IMR-90 (cell line): ENCODE measurements around the gene NRIP2. TPM values are rescaled to one million over a fixed set of nuclear protein-coding genes. Genes with fewer than 3 reads are reported as not detected.

ENCODE experiments used
- ATAC-seq: fragments of 200-7000 bp; cut with Tn5 transposase; 2 replicates; pipeline ENCODE4 v1.9.1; 2020; ENCODE audit warnings: low read depth, mild to moderate bottlenecking, moderate library complexity
- BruUV-seq: library from RNA; stranded (reverse); fragments of 400-500 nt; replicated peaks from 2 replicates; lab custom pipeline; 2021; lab: Mats Ljungman, UMichigan
- CTCF ChIA-PET: fragments of 300-600 bp; formaldehyde crosslinking; extraction: SDS; loops from one replicate; lab custom pipeline; 2021; ENCODE audit warnings: antibody characterized with exemption; lab: Yijun Ruan, JAX
- POLR2A ChIA-PET: fragments of 300-600 bp; sonication (Branson Sonifier 250); formaldehyde crosslinking; loops from one replicate; lab custom pipeline; 2022; ENCODE audit warnings: antibody characterized with exemption; ENCODE audit not compliant: unreplicated experiment; lab: Charles Lee
- DNase-seq: peaks from one replicate; pipeline ENCODE4 v3.0.0; 2013
- H2AFZ ChIP-seq: replicated peaks from 2 replicates; pipeline ENCODE3; 2013; ENCODE audit warnings: low read length, mild to moderate bottlenecking; ENCODE audit not compliant: poor library complexity
- H2AK5ac ChIP-seq: 2 replicates; pipeline ENCODE4 v1.6.1; 2013; ENCODE audit warnings: low read depth, low read length, inconsistent platforms
- H2AK9ac ChIP-seq: replicated peaks from 2 replicates; pipeline ENCODE3; 2013; ENCODE audit warnings: mild to moderate bottlenecking, low read depth, low read length, moderate library complexity; ENCODE audit not compliant: poor library complexity
- H2BK120ac ChIP-seq: 2 replicates; pipeline ENCODE4 v1.6.1; 2013; ENCODE audit warnings: low read depth, low read length, inconsistent platforms
- H2BK15ac ChIP-seq: 3 replicates; pipeline ENCODE4 v1.6.1; 2013; ENCODE audit warnings: low read depth, low read length, inconsistent platforms
- H2BK20ac ChIP-seq: 2 replicates; pipeline ENCODE4 v1.6.1; 2013; ENCODE audit warnings: low read depth, mild to moderate bottlenecking, inconsistent platforms, low read length, moderate library complexity
- H2BK5ac ChIP-seq: 2 replicates; pipeline ENCODE4 v1.6.1; 2013; ENCODE audit warnings: mild to moderate bottlenecking, low read depth, low read length, inconsistent platforms; ENCODE audit not compliant: poor library complexity, severe bottlenecking
- H3K14ac ChIP-seq: replicated peaks from 2 replicates; pipeline ENCODE4 v1.6.1; 2013; ENCODE audit warnings: low read depth, low read length, inconsistent platforms
- H3K18ac ChIP-seq: 2 replicates; pipeline ENCODE4 v1.6.1; 2013; ENCODE audit warnings: low read depth, low read length, control low read depth
- H3K23ac ChIP-seq: 2 replicates; pipeline ENCODE4 v1.6.1; 2013; ENCODE audit warnings: low read depth, low read length, inconsistent platforms
- H3K27ac ChIP-seq: 2 replicates; pipeline ENCODE4 v1.5.1; 2013; ENCODE audit warnings: mild to moderate bottlenecking, control low read depth, low read length; ENCODE audit not compliant: insufficient read depth
- H3K27me3 ChIP-seq: 2 replicates; pipeline ENCODE4 v1.6.1; 2013; ENCODE audit warnings: low read length; ENCODE audit not compliant: control insufficient read depth, insufficient read depth
- H3K36me3 ChIP-seq: 2 replicates; pipeline ENCODE4 v1.6.1; 2013; ENCODE audit warnings: low read length, mixed read lengths; ENCODE audit not compliant: control insufficient read depth, insufficient read depth
- H3K4ac ChIP-seq: 2 replicates; pipeline ENCODE4 v1.6.1; 2013; ENCODE audit warnings: low read depth, low read length, inconsistent platforms
- H3K4me1 ChIP-seq: 2 replicates; pipeline ENCODE4 v1.6.1; 2013; ENCODE audit warnings: low read length, mixed read lengths; ENCODE audit not compliant: control insufficient read depth, insufficient read depth
- H3K4me2 ChIP-seq: 2 replicates; pipeline ENCODE4 v1.6.1; 2013; ENCODE audit warnings: low read depth, mild to moderate bottlenecking, control low read depth, low read length, moderate library complexity
- H3K4me3 ChIP-seq: 2 replicates; pipeline ENCODE4 v1.5.1; 2013; ENCODE audit warnings: low read depth, mild to moderate bottlenecking, control low read depth, low read length, moderate library complexity; ENCODE audit not compliant: insufficient read depth
- H3K56ac ChIP-seq: 2 replicates; pipeline ENCODE4 v1.6.1; 2013; ENCODE audit warnings: low read length, inconsistent platforms; ENCODE audit not compliant: insufficient read depth; ENCODE audit errors: extremely low read depth
- H3K79me1 ChIP-seq, 2 experiments: 2 replicates each; pipeline ENCODE4 v1.6.1; 2013; ENCODE audit warnings: low read length in 2 of 2, inconsistent platforms in 1 of 2, low read depth in 1 of 2
- H3K9ac ChIP-seq: 2 replicates; pipeline ENCODE4 v1.6.1; 2013; ENCODE audit warnings: low read depth, low read length, control low read depth
- H3K9me1 ChIP-seq: 2 replicates; pipeline ENCODE4 v1.6.1; 2013; ENCODE audit warnings: low read length, inconsistent platforms; ENCODE audit not compliant: insufficient read depth
- H3K9me3 ChIP-seq: 2 replicates; pipeline ENCODE4 v1.6.1; 2013; ENCODE audit warnings: low read length; ENCODE audit not compliant: control insufficient read depth, insufficient read depth
- H4K20me1 ChIP-seq: 2 replicates; pipeline ENCODE4 v1.6.1; 2013; ENCODE audit warnings: low read length, inconsistent platforms; ENCODE audit not compliant: insufficient read depth
- H4K5ac ChIP-seq: 2 replicates; pipeline ENCODE4 v1.6.1; 2013; ENCODE audit warnings: mild to moderate bottlenecking, low read depth, low read length, control low read depth
- H4K8ac ChIP-seq, 2 experiments: 2 replicates each; pipeline ENCODE4 v1.6.1; 2013; ENCODE audit warnings: low read depth in 2 of 2, low read length in 2 of 2, control low read depth in 1 of 2, inconsistent platforms in 1 of 2
- H4K91ac ChIP-seq: 2 replicates; pipeline ENCODE4 v1.6.1; 2013; ENCODE audit warnings: low read depth, low read length, inconsistent platforms; ENCODE audit not compliant: insufficient read depth
- BHLHE40 ChIP-seq: fragments of 150-350 bp; IDR thresholded peaks from 2 replicates; pipeline ENCODE4 v1.6.1; 2016; ENCODE audit warnings: mild to moderate bottlenecking, low read depth, low read length
- CEBPB ChIP-seq: IDR thresholded peaks from 2 replicates; pipeline ENCODE4 v1.6.1; 2012; ENCODE audit warnings: low read depth, low read length, improper control_type of control experiment
- CHD1 ChIP-seq: IDR thresholded peaks from 2 replicates; pipeline ENCODE4 v1.6.1; 2012; ENCODE audit warnings: low read depth, low read length, improper control_type of control experiment
- ELK1 ChIP-seq: fragments of 150-350 bp; IDR thresholded peaks from 2 replicates; pipeline ENCODE4 v1.6.1; 2016; ENCODE audit warnings: low read depth, mild to moderate bottlenecking, low read length, moderate library complexity, borderline replicate concordance
- FOS ChIP-seq: fragments of 150-350 bp; IDR thresholded peaks from 2 replicates; pipeline ENCODE4 v1.6.1; 2016; ENCODE audit warnings: low read depth, low read length
- MAFK ChIP-seq: IDR thresholded peaks from 2 replicates; pipeline ENCODE4 v1.6.1; 2012; ENCODE audit warnings: low read depth, low read length, improper control_type of control experiment
- MAZ ChIP-seq: IDR thresholded peaks from 2 replicates; pipeline ENCODE4 v1.6.1; 2012; ENCODE audit warnings: low read depth, mild to moderate bottlenecking, low read length, improper control_type of control experiment, moderate library complexity, borderline replicate concordance
- MXI1 ChIP-seq: IDR thresholded peaks from 2 replicates; pipeline ENCODE4 v1.6.1; 2012; ENCODE audit warnings: low read depth, mild to moderate bottlenecking, low read length, moderate library complexity, borderline replicate concordance
- NFE2L2 ChIP-seq: fragments of 150-350 bp; IDR thresholded peaks from 2 replicates; pipeline ENCODE4 v1.6.1; 2016; ENCODE audit warnings: low read depth, mild to moderate bottlenecking, low read length
- POLR2A ChIP-seq: IDR thresholded peaks from 2 replicates; pipeline ENCODE4 v1.6.1; 2012; ENCODE audit warnings: mild to moderate bottlenecking, low read depth, low read length
- RAD21 ChIP-seq: IDR thresholded peaks from 2 replicates; pipeline ENCODE4 v1.6.1; 2012; ENCODE audit warnings: low read length, improper control_type of control experiment
- RCOR1 ChIP-seq: IDR thresholded peaks from 2 replicates; pipeline ENCODE4 v1.6.1; 2012; ENCODE audit warnings: mild to moderate bottlenecking, low read length, improper control_type of control experiment; ENCODE audit not compliant: insufficient replicate concordance
- RFX5 ChIP-seq: IDR thresholded peaks from 2 replicates; pipeline ENCODE4 v1.8.0; 2012; ENCODE audit warnings: low read depth, mild to moderate bottlenecking, low read length, moderate library complexity
- SMC3 ChIP-seq: fragments of 150-350 bp; IDR thresholded peaks from 2 replicates; pipeline ENCODE4 v1.6.1; 2016; ENCODE audit warnings: low read depth, mild to moderate bottlenecking, antibody characterized with exemption, low read length, moderate library complexity
- WGBS, 2 experiments: methylation state at CpG; one replicate each; pipeline versions ENCODE4 v1.1.5 to v1.1.7; 2013; ENCODE audit warnings: missing lambda C conversion rate in 2 of 2; ENCODE audit not compliant: insufficient read length in 1 of 2; ENCODE audit errors: extremely low coverage in 2 of 2; 5-methylcytosine and 5-hydroxymethylcytosine counted together
- dilution Hi-C: fragments of 300-500 bp; cut with HindIII; formaldehyde crosslinking; loops from one replicate; pipeline ENCODE4 v1.14.3; 2018; ENCODE audit warnings: low sequenced_read_pairs; ENCODE audit not compliant: unreplicated experiment
- in situ Hi-C: fragments of 300-500 bp; cut with MboI; formaldehyde crosslinking; loops from 3 replicates; pipeline ENCODE4 v1.14.3; 2019; ENCODE audit warnings: low sequenced_read_pairs, inconsistent platforms, mixed read lengths
- intact Hi-C: fragments of 100-400 bp; cut with micrococcal nuclease; formaldehyde crosslinking; loops from 2 replicates; pipeline ENCODE4 v1.10.0; 2022
- polyA plus RNA-seq, 3 experiments: library from polyadenylated mRNA; depleted of rRNA; stranded (reverse); fragments of >200 nt; gene quantifications; 2 replicates each; pipeline ENCODE4 v1.2.3, GENCODE V29; 2012; ENCODE audit warnings: low replicate concordance in 1 of 3
- total RNA-seq: library from RNA; depleted of rRNA; stranded (reverse); fragments of >200 nt; gene quantifications from 2 replicates; pipeline ENCODE4 v1.2.3, GENCODE V29; 2012
- TF ChIP-seq, protein P1 (sequence below): conservative IDR thresholded peaks from 2 replicates; pipeline ENCODE4 v1.5.1; 2012; ENCODE audit warnings: mild to moderate bottlenecking, low read depth, low read length, improper control_type of control experiment
- TF ChIP-seq, protein P2 (sequence below): fragments of 150-350 bp; IDR thresholded peaks from 2 replicates; pipeline ENCODE4 v1.6.1; 2017; ENCODE audit warnings: mild to moderate bottlenecking, antibody characterized with exemption, low read length, low read depth

NRIP2 gene
- total and polyA plus RNA-seq, 2 of the 4 experiments (the other 2 are of a cell fraction) = 0.18 to 0.27 TPM

- H2BK15ac ChIP-seq = no peak overlapping the region
- H3K36me3 ChIP-seq = peaks cover 29% of the 10 kb centered on the region
- no peak for DNase-seq
- no peak overlapping the region for H2BK120ac ChIP-seq
- H3K4me2 ChIP-seq = no peak overlapping the region
- H4K8ac ChIP-seq = no peak overlapping the region
- no peak overlapping the region for H2BK5ac ChIP-seq
- no peak overlapping the region for H4K91ac ChIP-seq
- H3K27ac ChIP-seq = no peak overlapping the region
- H3K18ac ChIP-seq = no peak overlapping the region
- H4K5ac ChIP-seq = no peak overlapping the region
- WGBS, 2 experiments = 97% methylated on average over 3 of the region's 7 CpGs; no CpG with 5 or more reads in 1 of the 2 experiments
- POLR2A ChIA-PET = no interaction called here
- intact Hi-C loops (no loop called here), dilution Hi-C loops (no loop called here), in situ Hi-C loops (no loop called here)
- H2BK20ac ChIP-seq = no peak overlapping the region
- H3K9me3 ChIP-seq = no peaks in the 10 kb centered on the region
- H3K79me1 ChIP-seq = peaks cover 0 to 15% of the 10 kb centered on the region in 2 experiments; a peak in 3 of 4 replicates
- no peaks in the 10 kb centered on the region for H3K4me1 ChIP-seq
- no peak overlapping the region for H3K9ac ChIP-seq
- H3K23ac ChIP-seq = no peak overlapping the region
- H4K20me1 ChIP-seq = no peaks in the 10 kb centered on the region
- no peak overlapping the region for H2AK9ac ChIP-seq
- H2AFZ ChIP-seq = no peak overlapping the region
- H3K27me3 ChIP-seq = no peaks in the 10 kb centered on the region
- no peak overlapping the region for H3K4ac ChIP-seq
- BruUV-seq = no TSS peak
- ATAC-seq = no peak
- no peak overlapping the region for H2AK5ac ChIP-seq
- H3K56ac ChIP-seq = no peak overlapping the region
- CTCF ChIA-PET = interaction anchor here (1.6 kb wide), 1 partner anchor 9 kb away, joined by 6 read pairs; no protein-coding TSS in a partner anchor
- H3K14ac ChIP-seq = no peak overlapping the region
- no peak overlapping the region for H3K4me3 ChIP-seq
- peaks cover under 1% of the 10 kb centered on the region; the same call in 1 of the 2 replicates for H3K9me1 ChIP-seq
- TF ChIP-seq, protein P1, sequence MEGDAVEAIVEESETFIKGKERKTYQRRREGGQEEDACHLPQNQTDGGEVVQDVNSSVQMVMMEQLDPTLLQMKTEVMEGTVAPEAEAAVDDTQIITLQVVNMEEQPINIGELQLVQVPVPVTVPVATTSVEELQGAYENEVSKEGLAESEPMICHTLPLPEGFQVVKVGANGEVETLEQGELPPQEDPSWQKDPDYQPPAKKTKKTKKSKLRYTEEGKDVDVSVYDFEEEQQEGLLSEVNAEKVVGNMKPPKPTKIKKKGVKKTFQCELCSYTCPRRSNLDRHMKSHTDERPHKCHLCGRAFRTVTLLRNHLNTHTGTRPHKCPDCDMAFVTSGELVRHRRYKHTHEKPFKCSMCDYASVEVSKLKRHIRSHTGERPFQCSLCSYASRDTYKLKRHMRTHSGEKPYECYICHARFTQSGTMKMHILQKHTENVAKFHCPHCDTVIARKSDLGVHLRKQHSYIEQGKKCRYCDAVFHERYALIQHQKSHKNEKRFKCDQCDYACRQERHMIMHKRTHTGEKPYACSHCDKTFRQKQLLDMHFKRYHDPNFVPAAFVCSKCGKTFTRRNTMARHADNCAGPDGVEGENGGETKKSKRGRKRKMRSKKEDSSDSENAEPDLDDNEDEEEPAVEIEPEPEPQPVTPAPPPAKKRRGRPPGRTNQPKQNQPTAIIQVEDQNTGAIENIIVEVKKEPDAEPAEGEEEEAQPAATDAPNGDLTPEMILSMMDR = no peak
- no peak for TF ChIP-seq CEBPB
- TF ChIP-seq RFX5 = no peak
- no peak for TF ChIP-seq POLR2A
- no peak for TF ChIP-seq NFE2L2
- no peak for TF ChIP-seq SMC3
- no peak for TF ChIP-seq MAFK
- TF ChIP-seq BHLHE40 = no peak
- no peak for TF ChIP-seq ELK1
- TF ChIP-seq, protein P2, sequence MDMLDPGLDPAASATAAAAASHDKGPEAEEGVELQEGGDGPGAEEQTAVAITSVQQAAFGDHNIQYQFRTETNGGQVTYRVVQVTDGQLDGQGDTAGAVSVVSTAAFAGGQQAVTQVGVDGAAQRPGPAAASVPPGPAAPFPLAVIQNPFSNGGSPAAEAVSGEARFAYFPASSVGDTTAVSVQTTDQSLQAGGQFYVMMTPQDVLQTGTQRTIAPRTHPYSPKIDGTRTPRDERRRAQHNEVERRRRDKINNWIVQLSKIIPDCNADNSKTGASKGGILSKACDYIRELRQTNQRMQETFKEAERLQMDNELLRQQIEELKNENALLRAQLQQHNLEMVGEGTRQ = no peak
- TF ChIP-seq MAZ = no peak
- no peak for TF ChIP-seq FOS
- no peak for TF ChIP-seq MXI1
- TF ChIP-seq CHD1 = no peak
- no peak for TF ChIP-seq RAD21
- no peak for TF ChIP-seq RCOR1
These were observed 28.0 kb upstream of the NRIP2 start for GRCh38 chr12:2862876-2863275.
